H9 (cell line): ENCODE results near the gene FOLR3. TPM values are rescaled to one million over a fixed set of nuclear protein-coding genes. Genes with fewer than 3 reads are reported as not detected.

Source experiments
- DNase-seq: peaks from one replicate; pipeline ENCODE4 v3.0.0-alpha.2; 2017
- H2AFZ ChIP-seq: one replicate; pipeline ENCODE4 v1.6.1; 2013; ENCODE audit warnings: mild to moderate bottlenecking, low read length, control low read depth, moderate library complexity
- H2AK5ac ChIP-seq: 2 replicates; pipeline ENCODE4 v1.6.1; 2013; ENCODE audit warnings: low read length, control low read depth, mixed read lengths; ENCODE audit not compliant: insufficient read length
- H2BK120ac ChIP-seq: one replicate; pipeline ENCODE4 v1.6.1; 2013; ENCODE audit warnings: low read depth, mild to moderate bottlenecking, low read length, control low read depth, inconsistent platforms; ENCODE audit not compliant: poor library complexity, severe bottlenecking
- H2BK12ac ChIP-seq: 2 replicates; pipeline ENCODE4 v1.6.1; 2013; ENCODE audit warnings: low read length, control low read depth, mixed read lengths, low read depth; ENCODE audit not compliant: insufficient read length
- H2BK15ac ChIP-seq: 2 replicates; pipeline ENCODE4 v1.6.1; 2013; ENCODE audit warnings: low read depth, low read length, control low read depth
- H2BK20ac ChIP-seq: one replicate; pipeline ENCODE4 v1.6.1; 2013; ENCODE audit warnings: low read depth, mild to moderate bottlenecking, low read length, control low read depth, inconsistent platforms; ENCODE audit not compliant: poor library complexity, severe bottlenecking
- H2BK5ac ChIP-seq: 2 replicates; pipeline ENCODE4 v1.6.1; 2013; ENCODE audit warnings: low read length, control low read depth, mixed read lengths; ENCODE audit not compliant: insufficient read length
- H3K14ac ChIP-seq: 2 replicates; pipeline ENCODE4 v1.6.1; 2013; ENCODE audit warnings: low read length, control low read depth; ENCODE audit not compliant: insufficient read depth
- H3K18ac ChIP-seq: 2 replicates; pipeline ENCODE4 v1.6.1; 2013; ENCODE audit warnings: low read depth, mild to moderate bottlenecking, mixed read lengths, low read length, control low read depth; ENCODE audit not compliant: insufficient read length
- H3K23ac ChIP-seq: 2 replicates; pipeline ENCODE4 v1.6.1; 2013; ENCODE audit warnings: low read length, control low read depth, mixed read lengths, low read depth; ENCODE audit not compliant: insufficient read length
- H3K23me2 ChIP-seq: 2 replicates; pipeline ENCODE4 v1.6.1; 2013; ENCODE audit warnings: low read depth, mild to moderate bottlenecking, mixed read lengths, low read length, control low read depth; ENCODE audit not compliant: insufficient read length, poor library complexity, severe bottlenecking
- H3K27ac ChIP-seq: 2 replicates; pipeline ENCODE4 v1.5.1; 2013; ENCODE audit warnings: low read length, control low read depth, mixed read lengths, low read depth; ENCODE audit not compliant: insufficient read length
- H3K27me3 ChIP-seq: 2 replicates; pipeline ENCODE4 v1.6.1; 2013; ENCODE audit warnings: low read length, control low read depth, inconsistent platforms; ENCODE audit not compliant: insufficient read depth
- H3K4ac ChIP-seq: 2 replicates; pipeline ENCODE4 v1.6.1; 2013; ENCODE audit warnings: low read depth, mild to moderate bottlenecking, control low read depth, inconsistent platforms, low read length, moderate library complexity
- H3K4me1 ChIP-seq: 2 replicates; pipeline ENCODE4 v1.6.1; 2013; ENCODE audit warnings: low read length, control low read depth, inconsistent platforms; ENCODE audit not compliant: insufficient read depth
- H3K4me2 ChIP-seq: 2 replicates; pipeline ENCODE4 v1.6.1; 2013; ENCODE audit warnings: low read length, control low read depth, mixed read lengths; ENCODE audit not compliant: insufficient read length, insufficient read depth
- H3K56ac ChIP-seq: 2 replicates; pipeline ENCODE4 v1.6.1; 2013; ENCODE audit warnings: low read depth, mild to moderate bottlenecking, mixed read lengths, low read length, control low read depth; ENCODE audit not compliant: insufficient read length
- H3K79me1 ChIP-seq: 2 replicates; pipeline ENCODE4 v1.6.1; 2013; ENCODE audit warnings: low read depth, mild to moderate bottlenecking, moderate library complexity, low read length, control low read depth, inconsistent platforms; ENCODE audit not compliant: insufficient read depth, poor library complexity, severe bottlenecking
- H3K79me2 ChIP-seq: 2 replicates; pipeline ENCODE4 v1.6.1; 2013; ENCODE audit warnings: low read length, control low read depth, inconsistent platforms; ENCODE audit not compliant: insufficient read depth
- H3K9ac ChIP-seq: 2 replicates; pipeline ENCODE4 v1.6.1; 2013; ENCODE audit warnings: low read length, control low read depth, mixed read lengths; ENCODE audit not compliant: insufficient read length; ENCODE audit errors: extremely low read depth
- H3K9me3 ChIP-seq: one replicate; pipeline ENCODE4 v1.6.1; 2013; ENCODE audit warnings: low read depth, low read length, inconsistent platforms; ENCODE audit not compliant: control insufficient read depth
- H3T11ph ChIP-seq: one replicate; pipeline ENCODE4 v1.6.1; 2013; ENCODE audit warnings: mild to moderate bottlenecking, low read length, control low read depth, inconsistent platforms
- H4K20me1 ChIP-seq: one replicate; pipeline ENCODE4 v1.6.1; 2013; ENCODE audit not compliant: control insufficient read depth, insufficient read length, insufficient read depth
- H4K5ac ChIP-seq: 2 replicates; pipeline ENCODE4 v1.6.1; 2013; ENCODE audit warnings: low read depth, mild to moderate bottlenecking, mixed read lengths, low read length, control low read depth; ENCODE audit not compliant: insufficient read length
- H4K8ac ChIP-seq: replicated peaks from 2 replicates; pipeline ENCODE4 v1.6.1; 2013; ENCODE audit warnings: low read length, control low read depth, mixed read lengths, low read depth; ENCODE audit not compliant: insufficient read length
- H4K91ac ChIP-seq: 2 replicates; pipeline ENCODE4 v1.6.1; 2013; ENCODE audit warnings: low read depth, mild to moderate bottlenecking, moderate library complexity, mixed read lengths, low read length, control low read depth; ENCODE audit not compliant: insufficient read length
- H3K27ac Mint-ChIP-seq, 3 experiments: 2 replicates in 2 of 3; 3 replicates in 1 of 3; pipeline ENCODE4 v1.8.0; 2020 to 2021; ENCODE audit warnings: mixed read lengths in 3 of 3, mild to moderate bottlenecking in 1 of 3, moderate library complexity in 1 of 3
- H3K27me3 Mint-ChIP-seq: 2 replicates; pipeline ENCODE4 v1.8.0; 2021; ENCODE audit warnings: low read depth, mild to moderate bottlenecking, moderate library complexity, mixed read lengths
- H3K36me3 Mint-ChIP-seq, 3 experiments: 2 replicates in 2 of 3; 3 replicates in 1 of 3; pipeline ENCODE4 v1.8.0; 2020 to 2021; ENCODE audit warnings: low read depth in 3 of 3, mixed read lengths in 3 of 3; ENCODE audit not compliant: insufficient read depth in 1 of 3
- H3K4me1 Mint-ChIP-seq, 2 experiments: 2 replicates each; pipeline ENCODE4 v1.8.0; 2020; ENCODE audit warnings: mixed read lengths in 2 of 2
- H3K4me3 Mint-ChIP-seq, 2 experiments: 2 replicates in 1 of 2; 3 replicates in 1 of 2; pipeline ENCODE4 v1.8.0; 2020 to 2021; ENCODE audit warnings: mild to moderate bottlenecking in 2 of 2, mixed read lengths in 2 of 2, moderate library complexity in 1 of 2
- H3K9me3 Mint-ChIP-seq, 2 experiments: 2 replicates in 1 of 2; 3 replicates in 1 of 2; pipeline ENCODE4 v1.8.0; 2020; ENCODE audit warnings: mild to moderate bottlenecking in 2 of 2, mixed read lengths in 2 of 2, moderate library complexity in 1 of 2
- CTCF ChIP-seq: fragments of 200-600 bp; sonication (generic); conservative IDR thresholded peaks from 3 replicates; pipeline ENCODE4 v1.8.0; 2021; ENCODE audit warnings: antibody characterized with exemption, mild to moderate bottlenecking
- WGBS: extraction: QIAGEN DNeasy Blood & Tissue Kit; methylation state at CpG from one replicate; pipeline ENCODE4 v1.1.7; 2013; ENCODE audit warnings: missing lambda C conversion rate, low lambda C conversion rate, mixed read lengths; ENCODE audit not compliant: insufficient read length; ENCODE audit errors: extremely low coverage; 5-methylcytosine and 5-hydroxymethylcytosine counted together
- total RNA-seq: library from RNA; stranded (reverse); gene quantifications from 2 replicates; pipeline ENCODE4 v1.2.1, GENCODE V29; 2021

FOLR3 gene
- total RNA-seq, 1 experiment from 2014 or later, result not detected

- Histone ChIP-seq H3K14ac (no peak overlapping the region), H4K8ac (no peak overlapping the region), H2AFZ (no peak overlapping the region), H3K23ac (no peak overlapping the region), H4K5ac (peak overlapping the region; percentile 14), H3K27me3 (no peaks in the 10 kb centered on the region), H4K91ac (no peak overlapping the region), H3K79me2 (peaks cover 14% of the 10 kb centered on the region; the same call in 1 of the 2 replicates), H2BK5ac (no peak overlapping the region), H3K4me1 (no peaks in the 10 kb centered on the region; the same call in 1 of the 2 replicates), H2BK120ac (no peak overlapping the region), H3K4ac (no peak overlapping the region), H3K27ac (no peak overlapping the region), H2BK15ac (no peak overlapping the region), H2BK20ac (no peak overlapping the region), H2AK5ac (no peak overlapping the region), H3K18ac (no peak overlapping the region), H3T11ph (no peak overlapping the region), H4K20me1 (peaks cover 2% of the 10 kb centered on the region), H3K23me2 (peaks cover 7% of the 10 kb centered on the region), H3K56ac (no peak overlapping the region), H3K9ac (no peak overlapping the region), H2BK12ac (no peak overlapping the region), H3K4me2 (no peak overlapping the region), H3K79me1 (peaks cover 3% of the 10 kb centered on the region), H3K9me3 (no peaks in the 10 kb centered on the region)
- Mint-ChIP-seq H3K27me3 (no peaks in the 10 kb centered on the region), H3K4me1 (peaks cover 24 to 30% of the 10 kb centered on the region in 2 experiments), H3K36me3 (peaks cover 23 to 58% (median 47%) of the 10 kb centered on the region in 3 experiments), H3K27ac (no peak overlapping the region), H3K9me3 (no peaks in the 10 kb centered on the region), H3K4me3 (no peak overlapping the region; a peak in 1 of 5 replicates)
- no CpG with 5 or more reads among the region's 3 CpGs for WGBS
- DNase-seq, result no peak
- TF ChIP-seq CTCF, result no peak
These were observed 35.5 kb upstream of the FOLR3 start for GRCh38 chr11:72100009-72100408.
